HepG2 (cell line): Measurements from ENCODE around the gene SLN. TPM values are rescaled to one million over a fixed set of nuclear protein-coding genes. Genes with fewer than 3 reads are reported as not detected.

ENCODE experiments used
- ATAC-seq: fragments of 200-7000 bp; cut with Tn5 transposase; 3 replicates; pipeline ENCODE4 v1.9.1; 2020; ENCODE audit warnings: mild to moderate bottlenecking, moderate library complexity
- BruUV-seq: library from RNA; stranded (reverse); fragments of 400-500 nt; replicated peaks from 2 replicates; lab custom pipeline; 2021; lab: Mats Ljungman, UMichigan
- CTCF ChIA-PET: fragments of 300-600 bp; formaldehyde crosslinking; extraction: SDS; loops from one replicate; lab custom pipeline; 2021; ENCODE audit warnings: low total read pairs, inconsistent platforms, low intra/inter-chr PET ratio; lab: Yijun Ruan, JAX
- POLR2A ChIA-PET: fragments of 350-600 bp; sonication (Branson Sonifier 250); formaldehyde crosslinking; loops from one replicate; lab custom pipeline; 2020; ENCODE audit warnings: antibody characterized with exemption, inconsistent platforms; lab: Yijun Ruan, JAX
- DNase-seq: peaks from one replicate; pipeline ENCODE4 v3.0.0-alpha.2; 2015; ENCODE audit warnings: low spot score
- FAIRE-seq: peaks from 3 replicates; lab custom pipeline; 2011; peaks lifted over from hg19 to GRCh38; lab: Jason Lieb, UNC
- H2AFZ ChIP-seq: one replicate; pipeline ENCODE4 v1.6.1; 2011; ENCODE audit warnings: low read length, inconsistent platforms
- H3K27ac ChIP-seq: fragments of 300-600 bp; 3 replicates; pipeline ENCODE4 v1.8.0; 2011; ENCODE audit warnings: mixed run types, mild to moderate bottlenecking, mixed read lengths, low read length, inconsistent platforms; ENCODE audit not compliant: insufficient read depth; ENCODE audit errors: extremely low read length
- H3K27me3 ChIP-seq, 2 experiments: fragments of 200-600 bp in 1 of 2; 2 replicates in 1 of 2; 3 replicates in 1 of 2; pipeline versions ENCODE4 v1.6.0 to v1.8.0; 2011; ENCODE audit warnings: low read length in 2 of 2, mild to moderate bottlenecking in 2 of 2, moderate library complexity in 2 of 2, inconsistent platforms in 1 of 2; ENCODE audit not compliant: insufficient read depth in 2 of 2, control insufficient read depth in 1 of 2
- H3K36me3 ChIP-seq, 2 experiments: fragments of 200-600 bp in 1 of 2; replicated peaks in 1 of 2; 2 replicates in 1 of 2; 3 replicates in 1 of 2; pipeline versions ENCODE4 v1.5.1 to v1.8.0; 2011; ENCODE audit warnings: low read length in 2 of 2, inconsistent platforms in 1 of 2; ENCODE audit not compliant: insufficient read depth in 2 of 2, control insufficient read depth in 1 of 2
- H3K4me1 ChIP-seq: 2 replicates; pipeline ENCODE4 v1.5.1; 2012; ENCODE audit warnings: low read length, inconsistent platforms; ENCODE audit not compliant: insufficient read depth
- H3K4me2 ChIP-seq: 2 replicates; pipeline ENCODE4 v1.6.0; 2011; ENCODE audit warnings: low read depth, low read length, inconsistent platforms
- H3K4me3 ChIP-seq, 3 experiments: fragments of 200-600 bp in 1 of 3; sonication (generic), shearing (Covaris generic) in 1 of 3; replicated peaks in 1 of 3; 2 replicates each; pipeline ENCODE4 v1.5.1; 2011 to 2016; ENCODE audit warnings: low read length in 3 of 3, inconsistent platforms in 2 of 3, low read depth in 2 of 3, mild to moderate bottlenecking in 2 of 3, control low read depth in 1 of 3, mixed read lengths in 1 of 3; ENCODE audit not compliant: insufficient read depth in 1 of 3
- H3K79me2 ChIP-seq: one replicate; pipeline ENCODE4 v1.6.1; 2011; ENCODE audit warnings: low read length, inconsistent platforms; ENCODE audit not compliant: insufficient read depth
- H3K9ac ChIP-seq: 2 replicates; pipeline ENCODE4 v1.6.0; 2011; ENCODE audit warnings: mild to moderate bottlenecking, low read depth, low read length, inconsistent platforms; ENCODE audit not compliant: insufficient read depth
- H3K9me3 ChIP-seq: 2 replicates; pipeline ENCODE4 v1.5.1; 2012; ENCODE audit warnings: mild to moderate bottlenecking, low read length
- H4K20me1 ChIP-seq: 2 replicates; pipeline ENCODE4 v1.6.0; 2011; ENCODE audit warnings: inconsistent platforms, mild to moderate bottlenecking, low read length, moderate library complexity; ENCODE audit not compliant: insufficient read depth
- GABPB1 ChIP-seq: IDR thresholded peaks from 2 replicates; pipeline ENCODE4 v1.6.1; 2016; ENCODE audit warnings: mild to moderate bottlenecking, missing genetic modification reagents, moderate library complexity, missing compliant biosample characterization
- HNRNPUL1 ChIP-seq: fragments of 200-400 bp; formaldehyde crosslinking; IDR thresholded peaks from 2 replicates; pipeline ENCODE4 v1.6.1; 2017; ENCODE audit warnings: low read depth, mild to moderate bottlenecking, low read length, moderate library complexity
- KDM4B ChIP-seq: sonication (generic); formaldehyde crosslinking; IDR thresholded peaks from 2 replicates; pipeline ENCODE4 v1.4.0; 2020; ENCODE audit warnings: missing genetic modification reagents
- NPAS2 ChIP-seq: sonication (generic); formaldehyde crosslinking; IDR thresholded peaks from 2 replicates; pipeline ENCODE4 v1.8.0; 2022; ENCODE audit warnings: mild to moderate bottlenecking, missing genetic modification reagents, borderline replicate concordance
- ZNF225 ChIP-seq: sonication (generic); formaldehyde crosslinking; IDR thresholded peaks from 2 replicates; pipeline ENCODE4 v1.4.0; 2020; ENCODE audit warnings: mild to moderate bottlenecking, missing genetic modification reagents
- ZNF816 ChIP-seq: sonication (generic); formaldehyde crosslinking; IDR thresholded peaks from 2 replicates; pipeline ENCODE4 v1.8.0; 2022; ENCODE audit warnings: missing genetic modification reagents, mild to moderate bottlenecking, borderline replicate concordance
- WGBS: methylation state at CpG from one replicate; pipeline ENCODE4 v1.1.6; 2017; ENCODE audit warnings: low lambda C conversion rate; 5-methylcytosine and 5-hydroxymethylcytosine counted together
- in situ Hi-C: cut with HindIII; loops from 2 replicates; pipeline ENCODE4 v1.10.0; 2017; ENCODE audit warnings: low pct_unique_long_range_greater_than_20kb; ENCODE audit not compliant: extremely low pct_ligation_motif_present
- intact Hi-C: fragments of 100-400 bp; cut with micrococcal nuclease; formaldehyde crosslinking; loops from one replicate; pipeline ENCODE4 v1.10.0; 2022; ENCODE audit not compliant: unreplicated experiment
- polyA plus RNA-seq, 8 experiments: library from polyadenylated mRNA; depleted of rRNA in 3 of 8; stranded (reverse) in 7 of 8; unstranded in 1 of 8; fragments of >200 nt; fragmentation: Illumina TruSeq in 4 of 8; extraction: Trizol in 4 of 8; gene quantifications; 2 replicates each; pipeline versions ENCODE4 v1.2.1 to v1.2.3, GENCODE V29; 2011 to 2016; ENCODE audit warnings: low read depth in 4 of 8, missing spikeins in 1 of 8, mixed read lengths in 1 of 8; ENCODE audit not compliant: insufficient read depth in 1 of 8
- total RNA-seq, 5 experiments: library from RNA; depleted of rRNA; stranded (reverse); fragments of >200 nt; fragmentation: Illumina TruSeq; extraction: Trizol; gene quantifications; 2 replicates each; pipeline ENCODE4 v1.2.3, GENCODE V29; 2016; ENCODE audit warnings: low read depth in 1 of 5
- TF ChIP-seq, protein P1 (sequence below): IDR thresholded peaks from 2 replicates; pipeline ENCODE4 v1.6.1; 2016; ENCODE audit warnings: low read depth
- TF ChIP-seq, protein P2 (sequence below): sonication (generic); IDR thresholded peaks from 2 replicates; pipeline ENCODE4 v1.6.1; 2016; ENCODE audit warnings: low read depth, borderline replicate concordance
- TF ChIP-seq, protein P3 (sequence below): sonication (generic); formaldehyde crosslinking; conservative IDR thresholded peaks from 2 replicates; pipeline ENCODE4 v1.4.0; 2020; ENCODE audit warnings: mild to moderate bottlenecking, missing genetic modification reagents, moderate library complexity
- TF ChIP-seq, protein P4 (sequence below): sonication (generic); formaldehyde crosslinking; IDR thresholded peaks from 2 replicates; pipeline ENCODE4 v1.4.0; 2020; ENCODE audit warnings: missing genetic modification reagents

SLN gene
- total and polyA plus RNA-seq, 2 of the 13 experiments (the other 11 are each of a cell fraction or from before 2014, with no cell fraction given): not detected

DNA sequence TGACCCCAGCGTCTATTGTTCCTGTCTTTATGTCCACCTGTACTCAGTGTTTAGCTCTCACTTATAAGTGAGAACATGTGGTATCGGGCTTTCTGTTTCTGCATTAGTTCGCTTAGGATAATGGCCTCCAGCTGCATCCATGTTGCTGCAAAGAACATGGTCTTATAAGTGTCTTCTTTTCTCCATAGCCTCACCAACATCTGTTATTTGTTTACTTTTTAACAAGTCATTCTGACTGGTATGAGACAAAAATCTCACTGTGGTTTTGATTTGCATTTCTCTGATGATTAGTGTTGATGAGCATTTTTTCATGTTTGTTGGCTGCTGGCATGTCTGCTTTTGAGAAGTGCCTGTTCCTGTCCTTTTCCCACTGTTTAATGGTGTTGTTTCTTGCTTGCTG, 21.7 kb upstream of the SLN start:
- no peaks in the 10 kb centered on the region for H3K36me3 ChIP-seq
- H3K27ac ChIP-seq: no peak overlapping the region
- H3K9me3 ChIP-seq: no peaks in the 10 kb centered on the region
- FAIRE-seq: no peak
- intact Hi-C loops: no loop called here
- POLR2A ChIA-PET: no interaction called here
- H3K4me1 ChIP-seq: no peaks in the 10 kb centered on the region
- peaks cover 0 to 12% of the 10 kb centered on the region in 2 experiments; a peak in 2 of 5 replicates for H3K27me3 ChIP-seq
- BruUV-seq: no TSS peak
- H2AFZ ChIP-seq: no peak overlapping the region
- TF ChIP-seq KDM4B (CRISPR knock-in tag) (no peak), ZNF225 (CRISPR knock-in tag) (no peak)
- TF ChIP-seq, protein P1, sequence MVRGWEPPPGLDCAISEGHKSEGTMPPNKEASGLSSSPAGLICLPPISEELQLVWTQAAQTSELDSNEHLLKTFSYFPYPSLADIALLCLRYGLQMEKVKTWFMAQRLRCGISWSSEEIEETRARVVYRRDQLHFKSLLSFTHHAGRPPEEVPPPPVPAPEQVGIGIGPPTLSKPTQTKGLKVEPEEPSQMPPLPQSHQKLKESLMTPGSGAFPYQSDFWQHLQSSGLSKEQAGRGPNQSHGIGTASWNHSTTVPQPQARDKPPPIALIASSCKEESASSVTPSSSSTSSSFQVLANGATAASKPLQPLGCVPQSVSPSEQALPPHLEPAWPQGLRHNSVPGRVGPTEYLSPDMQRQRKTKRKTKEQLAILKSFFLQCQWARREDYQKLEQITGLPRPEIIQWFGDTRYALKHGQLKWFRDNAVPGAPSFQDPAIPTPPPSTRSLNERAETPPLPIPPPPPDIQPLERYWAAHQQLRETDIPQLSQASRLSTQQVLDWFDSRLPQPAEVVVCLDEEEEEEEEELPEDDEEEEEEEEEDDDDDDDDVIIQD (CRISPR knock-in tag): no peak
- TF ChIP-seq, all 625 proteins: peak for 0
- WGBS: 40% methylated on average over 3 of the region's 3 CpGs
- no peak overlapping the region for H3K9ac ChIP-seq
- H3K4me3 ChIP-seq: no peak overlapping the region
- no peak for DNase-seq
- H3K4me2 ChIP-seq: no peak overlapping the region
- H3K79me2 ChIP-seq: no peaks in the 10 kb centered on the region
- in situ Hi-C loops: no loop called here
- CTCF ChIA-PET: no interaction called here
- no peak for ATAC-seq
- no peaks in the 10 kb centered on the region for H4K20me1 ChIP-seq

DNA sequence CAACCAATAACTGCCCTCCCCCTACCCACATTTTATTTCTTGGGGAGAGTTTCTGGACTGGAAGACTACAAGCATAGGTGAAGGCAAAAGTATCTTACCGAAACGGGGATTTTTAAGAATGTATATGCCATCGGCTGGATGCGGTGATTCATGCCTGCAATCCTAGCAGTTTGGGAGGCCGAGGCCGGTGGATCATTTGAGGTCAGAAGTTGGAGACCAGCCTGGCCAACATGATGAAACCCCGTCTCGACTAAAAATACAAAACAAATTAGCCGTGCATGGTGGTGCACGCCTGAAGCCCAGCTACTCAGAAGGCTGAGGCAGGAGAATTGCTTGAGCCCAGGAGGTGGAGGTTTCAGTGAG, 20.8 kb upstream of the SLN start:
- BruUV-seq: no TSS peak
- FAIRE-seq (no peak), DNase-seq (no peak), ATAC-seq (no peak)
- Histone ChIP-seq H3K27me3 (peaks cover 0 to 12% of the 10 kb centered on the region in 2 experiments; a peak in 2 of 5 replicates), H3K4me3 (no peak overlapping the region), H3K36me3 (no peaks in the 10 kb centered on the region), H4K20me1 (no peaks in the 10 kb centered on the region), H3K4me2 (no peak overlapping the region), H2AFZ (no peak overlapping the region), H3K9me3 (no peaks in the 10 kb centered on the region), H3K79me2 (no peaks in the 10 kb centered on the region), H3K27ac (no peak overlapping the region), H3K9ac (no peak overlapping the region), H3K4me1 (no peaks in the 10 kb centered on the region)
- POLR2A ChIA-PET: no interaction called here
- intact Hi-C loops (no loop called here), in situ Hi-C loops (no loop called here)
- CTCF ChIA-PET: no interaction called here
- WGBS: 29% methylated on average over 10 of the region's 10 CpGs
- TF ChIP-seq NPAS2 (CRISPR knock-in tag) (no peak), HNRNPUL1 (no peak), ZNF816 (CRISPR knock-in tag) (no peak), GABPB1 (CRISPR knock-in tag) (no peak)
- TF ChIP-seq, protein P2, sequence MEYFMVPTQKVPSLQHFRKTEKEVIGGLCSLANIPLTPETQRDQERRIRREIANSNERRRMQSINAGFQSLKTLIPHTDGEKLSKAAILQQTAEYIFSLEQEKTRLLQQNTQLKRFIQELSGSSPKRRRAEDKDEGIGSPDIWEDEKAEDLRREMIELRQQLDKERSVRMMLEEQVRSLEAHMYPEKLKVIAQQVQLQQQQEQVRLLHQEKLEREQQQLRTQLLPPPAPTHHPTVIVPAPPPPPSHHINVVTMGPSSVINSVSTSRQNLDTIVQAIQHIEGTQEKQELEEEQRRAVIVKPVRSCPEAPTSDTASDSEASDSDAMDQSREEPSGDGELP: no peak
- TF ChIP-seq, protein P3, sequence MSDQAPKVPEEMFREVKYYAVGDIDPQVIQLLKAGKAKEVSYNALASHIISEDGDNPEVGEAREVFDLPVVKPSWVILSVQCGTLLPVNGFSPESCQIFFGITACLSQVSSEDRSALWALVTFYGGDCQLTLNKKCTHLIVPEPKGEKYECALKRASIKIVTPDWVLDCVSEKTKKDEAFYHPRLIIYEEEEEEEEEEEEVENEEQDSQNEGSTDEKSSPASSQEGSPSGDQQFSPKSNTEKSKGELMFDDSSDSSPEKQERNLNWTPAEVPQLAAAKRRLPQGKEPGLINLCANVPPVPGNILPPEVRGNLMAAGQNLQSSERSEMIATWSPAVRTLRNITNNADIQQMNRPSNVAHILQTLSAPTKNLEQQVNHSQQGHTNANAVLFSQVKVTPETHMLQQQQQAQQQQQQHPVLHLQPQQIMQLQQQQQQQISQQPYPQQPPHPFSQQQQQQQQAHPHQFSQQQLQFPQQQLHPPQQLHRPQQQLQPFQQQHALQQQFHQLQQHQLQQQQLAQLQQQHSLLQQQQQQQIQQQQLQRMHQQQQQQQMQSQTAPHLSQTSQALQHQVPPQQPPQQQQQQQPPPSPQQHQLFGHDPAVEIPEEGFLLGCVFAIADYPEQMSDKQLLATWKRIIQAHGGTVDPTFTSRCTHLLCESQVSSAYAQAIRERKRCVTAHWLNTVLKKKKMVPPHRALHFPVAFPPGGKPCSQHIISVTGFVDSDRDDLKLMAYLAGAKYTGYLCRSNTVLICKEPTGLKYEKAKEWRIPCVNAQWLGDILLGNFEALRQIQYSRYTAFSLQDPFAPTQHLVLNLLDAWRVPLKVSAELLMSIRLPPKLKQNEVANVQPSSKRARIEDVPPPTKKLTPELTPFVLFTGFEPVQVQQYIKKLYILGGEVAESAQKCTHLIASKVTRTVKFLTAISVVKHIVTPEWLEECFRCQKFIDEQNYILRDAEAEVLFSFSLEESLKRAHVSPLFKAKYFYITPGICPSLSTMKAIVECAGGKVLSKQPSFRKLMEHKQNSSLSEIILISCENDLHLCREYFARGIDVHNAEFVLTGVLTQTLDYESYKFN (CRISPR knock-in tag): no peak
- TF ChIP-seq, protein P4, sequence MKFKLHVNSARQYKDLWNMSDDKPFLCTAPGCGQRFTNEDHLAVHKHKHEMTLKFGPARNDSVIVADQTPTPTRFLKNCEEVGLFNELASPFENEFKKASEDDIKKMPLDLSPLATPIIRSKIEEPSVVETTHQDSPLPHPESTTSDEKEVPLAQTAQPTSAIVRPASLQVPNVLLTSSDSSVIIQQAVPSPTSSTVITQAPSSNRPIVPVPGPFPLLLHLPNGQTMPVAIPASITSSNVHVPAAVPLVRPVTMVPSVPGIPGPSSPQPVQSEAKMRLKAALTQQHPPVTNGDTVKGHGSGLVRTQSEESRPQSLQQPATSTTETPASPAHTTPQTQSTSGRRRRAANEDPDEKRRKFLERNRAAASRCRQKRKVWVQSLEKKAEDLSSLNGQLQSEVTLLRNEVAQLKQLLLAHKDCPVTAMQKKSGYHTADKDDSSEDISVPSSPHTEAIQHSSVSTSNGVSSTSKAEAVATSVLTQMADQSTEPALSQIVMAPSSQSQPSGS (CRISPR knock-in tag): no peak
